Motor neuron (in vitro differentiated cells): ENCODE data around the gene ENAH. TPM values are rescaled to one million over a fixed set of nuclear protein-coding genes. Genes with fewer than 3 reads are reported as not detected.

Experiments
- ATAC-seq, 8 experiments: fragments of 200-7000 bp; cut with Tn5 transposase; replicated peaks in 6 of 8; 2 replicates each; pipeline ENCODE4 v1.8.0; 2021; ENCODE audit warnings: mild to moderate bottlenecking in 8 of 8, moderate library complexity in 8 of 8
- H3K27ac ChIP-seq, 2 donors: fragments of 250-450 bp; sonication (Bioruptor Pico); 2 replicates each; pipeline ENCODE4 v1.9.0; 2021; ENCODE audit warnings: antibody characterized with exemption in 2 of 2, mild to moderate bottlenecking in 2 of 2, moderate library complexity in 1 of 2
- H3K4me1 ChIP-seq, 2 donors: fragments of 250-450 bp; sonication (Bioruptor Pico); replicated peaks in 1 of 2; 2 replicates each; pipeline ENCODE4 v1.6.1; 2021; ENCODE audit warnings: antibody characterized with exemption in 2 of 2, mild to moderate bottlenecking in 2 of 2, moderate library complexity in 1 of 2
- H3K4me3 ChIP-seq, 5 donors: fragments of 250-450 bp; sonication (Bioruptor Pico); 2 replicates each; pipeline ENCODE4 v1.9.0; 2021; ENCODE audit warnings: antibody characterized with exemption in 5 of 5, mild to moderate bottlenecking in 5 of 5, moderate library complexity in 4 of 5
- WGBS, 10 experiments: fragments of 450-650 bp; shearing (Covaris generic); methylation state at CpG; one replicate each; pipeline ENCODE4 v1.0.0; 2022; 5-methylcytosine and 5-hydroxymethylcytosine counted together
- in situ Hi-C, 9 experiments: fragments of 400-800 bp; cut with MboI; loops; one replicate each; pipeline ENCODE4 v1.15.0; 2021; ENCODE audit warnings: low sequenced_read_pairs in 9 of 9, low pct_unique_long_range_greater_than_20kb in 2 of 9; ENCODE audit not compliant: unreplicated experiment in 9 of 9
- total RNA-seq, 8 experiments: library from RNA; unstranded; fragments of 300-600 nt; gene quantifications; 2 replicates each; pipeline versions ENCODE4 v1.2.3 to v1.2.4, GENCODE V29; 2022

Gene ENAH
- total RNA-seq, 8 experiments from 2014 or later, result 11.1 to 172 (median 64.9) TPM

DNA sequence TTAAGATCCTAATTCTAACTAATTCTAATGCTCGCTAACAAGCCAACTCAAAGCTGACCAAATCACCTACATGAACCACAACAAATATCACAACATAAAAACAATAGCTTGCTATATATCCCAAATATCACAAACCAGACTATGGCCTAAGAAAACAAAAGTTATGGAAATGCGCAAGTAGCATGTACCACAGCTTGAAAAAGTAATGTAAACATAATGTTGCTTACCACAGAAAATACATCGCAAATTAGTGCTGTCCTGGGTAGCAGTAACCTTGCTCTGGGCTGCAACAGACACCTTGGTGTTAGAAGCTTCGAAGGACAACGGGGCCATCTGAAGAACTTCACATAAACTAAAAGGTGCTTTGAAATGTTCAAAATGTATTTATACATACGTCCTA lies 117.6 kb downstream of the ENAH start:
- Histone ChIP-seq H3K4me1 (peaks cover 21 to 26% of the 10 kb centered on the region in 2 donors), H3K27ac (no peak overlapping the region), H3K4me3 (no peak overlapping the region)
- in situ Hi-C loops, result loop anchor here in 1 of 9 experiments (25.0 kb wide), 1 partner anchor 102 kb away; no protein-coding TSS in a partner anchor
- 73 to 96% (median 83%) methylated on average over 4 to 6 of the region's 6 CpGs; no CpG with 5 or more reads in 2 of the 10 experiments for WGBS, 10 experiments
- ATAC-seq, result no peak

DNA sequence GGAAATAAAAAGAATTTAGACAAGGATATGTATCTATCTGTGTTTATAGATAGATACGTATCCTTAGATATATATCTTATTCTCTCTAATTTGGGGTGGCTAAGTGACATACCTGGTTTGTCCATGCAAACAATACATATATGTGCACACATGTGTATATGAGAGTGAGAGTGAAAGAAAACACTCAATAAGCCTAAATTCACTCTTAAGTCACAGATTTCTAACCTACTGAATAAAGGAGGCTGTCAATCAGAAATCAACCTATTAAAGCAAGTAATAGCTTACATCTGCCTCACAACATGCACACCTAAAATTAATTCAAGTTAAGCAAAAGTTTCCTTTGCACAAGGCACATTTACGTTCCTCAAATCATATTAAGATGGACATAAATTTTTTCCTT lies 118.2 kb downstream of the ENAH start:
- H3K4me3 ChIP-seq, result no peak overlapping the region
- no peak overlapping the region for H3K27ac ChIP-seq
- peaks cover 21 to 26% of the 10 kb centered on the region in 2 donors for H3K4me1 ChIP-seq
- WGBS, 10 experiments, result 86 to 100% (median 97%) methylated on average over 1 to 2 of the region's 2 CpGs
- in situ Hi-C loops, result loop anchor here in 1 of 9 experiments (25.0 kb wide), 1 partner anchor 103 kb away; no protein-coding TSS in a partner anchor
- ATAC-seq, result no peak

DNA sequence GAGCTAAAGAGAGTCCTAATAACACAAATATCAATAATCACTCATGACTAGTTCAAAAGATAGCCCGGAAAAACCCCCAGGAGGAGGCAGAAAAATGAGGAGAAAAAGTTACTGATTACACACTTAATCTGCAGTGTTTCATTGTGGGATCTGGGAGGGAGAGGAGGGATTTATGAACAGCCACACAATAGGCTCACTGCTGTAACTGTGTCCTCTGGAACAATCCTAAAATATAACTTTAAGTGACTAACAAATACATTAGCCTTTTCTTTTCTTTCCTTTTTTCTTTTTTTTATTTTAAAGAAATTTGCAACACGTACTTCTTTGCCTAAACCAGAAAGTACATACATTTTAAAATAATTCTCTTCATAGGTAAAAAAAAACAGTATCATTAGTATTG lies 118.8 kb downstream of the ENAH start:
- peaks cover 21 to 26% of the 10 kb centered on the region in 2 donors for H3K4me1 ChIP-seq
- WGBS, 10 experiments, result 22 to 100% (median 62%) methylated on average over 1 to 2 of the region's 2 CpGs; no CpG with 5 or more reads in 1 of the 10 experiments
- H3K27ac ChIP-seq, result no peak overlapping the region
- H3K4me3 ChIP-seq, result no peak overlapping the region
- no peak for ATAC-seq
- in situ Hi-C loops, result loop anchor here in 1 of 9 experiments (25.0 kb wide), 1 partner anchor 103 kb away; no protein-coding TSS in a partner anchor

DNA sequence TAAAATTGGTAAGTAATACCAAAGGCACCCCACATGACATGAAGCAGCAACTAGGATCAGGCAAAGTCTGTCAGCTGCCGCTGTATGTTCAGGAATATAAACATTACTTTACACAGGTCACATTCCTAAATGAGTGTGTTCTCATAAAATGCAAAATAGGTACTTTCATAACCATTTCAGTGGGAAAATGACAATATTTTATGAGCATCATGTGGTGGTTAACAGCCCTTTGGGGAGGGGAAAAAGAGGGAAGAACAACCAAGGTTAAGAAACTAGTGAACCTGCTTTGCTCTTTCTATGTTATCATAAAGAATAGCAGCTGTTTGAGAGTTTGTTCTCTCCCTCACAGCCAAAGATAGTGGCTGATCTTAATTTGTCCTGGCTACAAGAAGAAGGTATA lies 119.7 kb downstream of the ENAH start:
- Histone ChIP-seq H3K4me1 (peaks cover 21 to 26% of the 10 kb centered on the region in 2 donors), H3K4me3 (no peak overlapping the region), H3K27ac (no peak overlapping the region)
- peak in 4 of 8 experiments; percentile 16 to 57 (median 18) for ATAC-seq
- WGBS, 10 experiments, result 36 to 100% (median 62%) methylated on average over 1 of the region's 1 CpG; no CpG with 5 or more reads in 4 of the 10 experiments
- in situ Hi-C loops, result loop anchor here in 1 of 9 experiments (25.0 kb wide), 1 partner anchor 104 kb away; no protein-coding TSS in a partner anchor

DNA sequence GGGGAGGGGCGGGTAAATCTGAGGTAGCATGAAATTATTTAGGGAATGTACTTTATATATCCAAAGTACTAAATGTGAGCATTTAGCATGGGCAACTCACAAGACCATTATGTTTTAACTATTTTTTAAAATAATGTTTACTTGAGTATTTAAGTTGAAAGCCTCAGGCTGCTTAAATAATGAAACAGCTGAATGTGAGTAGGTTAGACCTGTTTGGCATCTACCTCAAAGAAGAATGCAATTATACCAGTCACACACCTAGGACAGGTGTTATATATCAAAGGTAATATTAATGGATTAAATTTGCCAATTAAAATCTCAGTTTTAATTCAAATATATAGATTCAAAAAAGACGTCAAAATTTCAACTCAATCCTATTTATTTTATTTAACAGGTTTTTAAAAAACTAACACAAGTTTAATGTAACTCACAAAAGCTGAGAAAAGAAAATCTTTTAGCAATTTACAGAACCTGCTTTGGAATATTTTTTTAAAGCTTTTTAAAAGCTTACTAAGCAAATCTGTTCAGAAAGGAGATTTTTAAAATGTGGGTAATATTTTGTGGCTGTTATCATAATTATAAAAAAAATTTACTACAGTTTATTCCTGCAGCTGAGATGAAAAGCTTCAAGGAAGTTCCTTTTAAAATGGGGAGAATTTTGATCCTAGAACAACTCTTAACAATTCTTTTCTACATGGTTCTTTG lies 120.5 kb downstream of the ENAH start:
- no peak overlapping the region for H3K27ac ChIP-seq
- 70 to 100% (median 93%) methylated on average over 1 to 2 of the region's 2 CpGs for WGBS, 10 experiments
- H3K4me3 ChIP-seq, result no peak overlapping the region
- no peak for ATAC-seq
- in situ Hi-C loops, result loop anchor here in 1 of 9 experiments (25.0 kb wide), 1 partner anchor 105 kb away; no protein-coding TSS in a partner anchor
- H3K4me1 ChIP-seq, result peaks cover 12 to 26% of the 10 kb centered on the region in 2 donors

DNA sequence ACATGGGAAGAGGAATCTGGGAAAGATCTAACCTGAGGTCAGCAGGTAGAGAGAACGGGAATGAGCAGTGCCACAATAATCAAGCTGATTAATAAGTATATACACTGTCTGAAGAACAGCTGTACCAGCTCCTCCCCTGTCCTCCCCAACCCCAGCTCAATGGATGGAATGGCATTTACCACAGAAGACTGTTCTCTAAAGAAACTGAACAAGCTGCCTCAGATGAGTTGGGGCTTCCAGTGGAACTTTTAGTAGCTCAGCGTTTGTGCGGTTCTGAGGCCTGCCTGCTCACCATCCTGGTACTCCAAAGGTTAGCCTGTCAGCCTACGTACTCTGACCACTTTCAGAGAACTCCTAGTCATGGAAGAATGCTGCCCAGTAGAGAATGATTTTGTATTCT lies 123.2 kb downstream of the ENAH start:
- H3K4me3 ChIP-seq, result no peak overlapping the region
- WGBS, 10 experiments, result 92 to 100% (median 100%) methylated on average over 1 to 3 of the region's 4 CpGs; no CpG with 5 or more reads in 1 of the 10 experiments
- no peak for ATAC-seq
- peaks cover 11 to 22% of the 10 kb centered on the region in 2 donors for H3K4me1 ChIP-seq
- no peak overlapping the region for H3K27ac ChIP-seq
- in situ Hi-C loops, result loop anchor here in 1 of 9 experiments (25.0 kb wide), 1 partner anchor 108 kb away; no protein-coding TSS in a partner anchor

DNA sequence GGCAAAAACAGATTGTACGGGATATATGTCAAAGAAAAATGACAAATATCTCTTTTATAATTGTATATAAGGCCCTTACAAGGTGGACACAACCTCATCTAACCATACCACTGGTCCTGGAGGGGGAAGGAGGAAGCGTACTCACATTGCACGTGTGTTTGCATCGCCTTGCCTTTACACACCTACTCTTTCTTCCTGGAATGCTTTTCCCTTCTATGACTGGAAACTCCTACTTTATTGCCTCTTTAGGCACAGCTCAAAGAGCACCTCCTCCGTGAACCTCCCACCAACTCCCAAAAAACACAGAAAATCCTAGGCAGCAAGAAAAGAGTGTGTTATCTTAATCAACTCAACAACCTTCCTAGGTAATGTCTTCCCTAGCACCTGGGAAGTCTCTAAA lies 125.3 kb downstream of the ENAH start:
- in situ Hi-C loops, result loop anchor here in 1 of 9 experiments (25.0 kb wide), 1 partner anchor 110 kb away; no protein-coding TSS in a partner anchor
- ATAC-seq, result no peak
- H3K4me1 ChIP-seq, result peaks cover 0 to 7% of the 10 kb centered on the region in 2 donors
- H3K27ac ChIP-seq, result no peak overlapping the region
- WGBS, 10 experiments, result 86 to 100% (median 96%) methylated on average over 1 to 5 of the region's 5 CpGs; no CpG with 5 or more reads in 1 of the 10 experiments
- H3K4me3 ChIP-seq, result no peak overlapping the region

DNA sequence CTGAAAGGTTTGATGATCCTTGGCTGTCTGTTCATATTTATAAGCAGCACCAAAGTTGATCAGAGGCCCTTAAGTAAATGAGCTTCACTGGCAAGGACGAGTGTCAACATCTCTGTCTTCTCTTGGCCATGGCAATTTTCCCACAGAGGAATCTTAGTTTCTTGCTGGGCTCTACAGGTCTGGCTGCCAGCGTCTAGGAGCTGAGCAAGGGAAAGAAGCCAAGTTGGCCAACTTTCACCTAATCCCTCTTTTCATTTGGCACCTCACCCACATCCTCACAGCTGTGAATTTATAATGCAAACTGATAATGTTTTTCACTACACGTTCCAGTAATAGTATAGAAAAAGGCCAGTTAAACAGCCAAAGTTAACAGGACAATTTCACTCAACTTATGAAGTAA lies 126.0 kb downstream of the ENAH start:
- Histone ChIP-seq H3K4me3 (no peak overlapping the region), H3K27ac (no peak overlapping the region), H3K4me1 (no peaks in the 10 kb centered on the region)
- peak in 1 of 8 experiments; percentile 59 for ATAC-seq
- 13 to 100% (median 51%) methylated on average over 1 to 3 of the region's 3 CpGs for WGBS, 10 experiments
- in situ Hi-C loops, result loop anchor here in 1 of 9 experiments (25.0 kb wide), 1 partner anchor 110 kb away; no protein-coding TSS in a partner anchor

DNA sequence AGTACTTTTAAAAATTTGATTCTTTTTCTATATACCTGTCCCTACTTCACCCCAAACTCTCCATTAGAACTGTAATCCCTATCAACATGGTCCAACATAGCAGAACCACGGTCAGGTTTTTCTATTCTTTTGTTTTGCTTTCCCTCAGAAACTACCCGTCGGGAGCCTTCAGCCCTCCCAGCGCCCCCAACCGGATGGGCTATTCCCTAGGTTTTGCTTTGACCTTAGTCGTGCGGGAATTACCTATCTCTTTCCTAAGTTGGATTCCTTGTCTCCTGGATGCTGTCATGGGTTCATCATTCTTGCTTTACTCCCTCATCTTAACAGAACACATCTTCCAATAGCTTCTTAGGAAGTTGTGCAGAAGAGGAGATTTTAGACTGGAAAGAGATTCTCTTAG lies 127.5 kb downstream of the ENAH start:
- H3K4me3 ChIP-seq, result no peak overlapping the region
- in situ Hi-C loops, result loop anchor here in 1 of 9 experiments (25.0 kb wide), 1 partner anchor 112 kb away; no protein-coding TSS in a partner anchor
- no peak for ATAC-seq
- WGBS, 10 experiments, result 90 to 100% (median 95%) methylated on average over 1 to 7 of the region's 7 CpGs; no CpG with 5 or more reads in 1 of the 10 experiments
- H3K4me1 ChIP-seq, result no peaks in the 10 kb centered on the region
- H3K27ac ChIP-seq, result no peak overlapping the region

DNA sequence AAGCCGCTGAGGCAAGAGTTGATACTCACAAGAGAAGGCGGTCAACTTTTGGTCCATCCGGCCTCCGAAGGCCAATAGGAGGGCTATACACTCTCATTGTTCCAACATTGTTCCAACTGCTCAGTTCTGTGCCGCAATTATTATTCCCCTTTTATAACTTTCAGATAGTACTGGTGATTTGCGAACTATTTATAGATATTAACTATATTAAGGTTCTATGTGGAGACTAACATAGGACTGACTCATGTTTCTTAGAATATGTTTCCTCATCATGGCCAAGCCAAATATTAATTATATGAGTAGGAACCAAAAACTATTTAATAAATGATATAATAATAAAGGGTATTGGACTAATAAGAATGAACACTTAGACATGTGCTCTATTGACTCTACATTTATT lies 128.4 kb downstream of the ENAH start:
- no peak overlapping the region for H3K4me3 ChIP-seq
- ATAC-seq, result no peak
- 90 to 100% (median 98%) methylated on average over 2 to 6 of the region's 6 CpGs for WGBS, 10 experiments
- H3K27ac ChIP-seq, result no peak overlapping the region
- H3K4me1 ChIP-seq, result no peaks in the 10 kb centered on the region
- in situ Hi-C loops, result no loop called here

DNA sequence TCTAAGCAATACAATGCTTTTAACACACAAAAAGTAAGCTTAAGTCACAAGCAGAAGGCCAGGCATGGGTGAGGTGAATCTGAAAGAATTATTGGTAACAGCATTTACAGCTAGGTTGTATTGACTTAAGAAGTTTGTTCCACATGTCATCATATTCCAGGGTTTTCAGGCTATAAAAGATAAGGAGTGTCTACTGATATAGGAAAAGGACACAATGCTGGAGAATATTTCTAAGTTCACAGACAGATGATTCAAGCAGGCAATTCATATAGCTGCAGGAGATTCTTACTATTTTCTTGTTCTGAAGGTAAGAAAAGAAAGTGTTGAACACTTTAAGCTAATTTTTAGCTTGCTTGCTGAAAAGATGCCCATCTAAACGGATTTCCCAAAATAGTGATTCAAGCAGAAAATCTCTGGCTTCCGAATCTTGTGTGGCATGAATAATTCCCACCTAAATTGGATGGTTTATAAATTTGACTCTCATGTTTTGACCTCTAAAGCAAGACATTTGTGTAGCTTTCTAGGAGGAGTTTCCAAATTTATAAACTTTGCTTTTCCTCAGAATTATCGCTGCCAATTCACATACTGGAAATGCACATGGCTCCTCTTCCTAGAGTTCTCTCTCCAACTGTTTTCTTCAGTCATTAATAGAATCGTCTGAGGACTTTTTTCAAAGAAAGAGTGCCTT lies 129.5 kb downstream of the ENAH start:
- 44 to 95% (median 86%) methylated on average over 3 to 4 of the region's 4 CpGs for WGBS, 10 experiments
- no peak overlapping the region for H3K27ac ChIP-seq
- in situ Hi-C loops, result no loop called here
- H3K4me1 ChIP-seq, result no peaks in the 10 kb centered on the region
- ATAC-seq, result no peak
- H3K4me3 ChIP-seq, result no peak overlapping the region

DNA sequence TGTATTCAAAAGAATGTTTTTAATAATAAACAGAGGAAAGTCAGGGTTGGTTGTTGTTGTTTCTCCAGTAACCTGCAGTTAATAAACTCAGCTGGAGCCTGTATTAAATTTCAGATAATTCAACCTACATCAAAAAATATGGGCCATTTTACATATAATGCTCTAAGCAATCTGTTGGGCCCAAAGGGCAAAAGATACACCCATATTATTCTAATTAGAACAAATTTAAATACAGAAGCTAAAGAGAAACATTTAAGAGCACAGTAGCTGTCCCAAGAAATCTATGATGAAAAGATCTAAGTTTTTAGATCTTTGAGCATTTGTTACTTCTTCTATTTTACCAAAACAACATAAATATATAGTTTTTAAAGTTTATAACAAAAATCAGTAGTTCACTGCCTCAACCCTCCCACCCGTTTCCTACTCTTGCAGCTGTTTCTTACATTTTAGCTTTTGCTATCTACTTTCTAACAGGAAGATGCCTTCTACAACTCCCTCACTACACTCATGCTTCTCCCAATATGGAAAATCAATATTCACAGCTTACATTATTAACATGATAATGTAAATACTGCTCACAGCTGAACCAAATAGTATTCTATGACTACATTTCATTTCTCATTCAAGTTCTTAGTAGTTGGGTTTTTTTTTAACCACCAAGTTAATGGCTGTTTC lies 130.2 kb downstream of the ENAH start:
- Histone ChIP-seq H3K4me1 (no peaks in the 10 kb centered on the region), H3K27ac (no peak overlapping the region), H3K4me3 (no peak overlapping the region)
- 17 to 100% (median 87%) methylated on average over 1 of the region's 1 CpG; no CpG with 5 or more reads in 2 of the 10 experiments for WGBS, 10 experiments
- peak in 3 of 8 experiments; percentile 47 to 80 (median 51) for ATAC-seq
- in situ Hi-C loops, result no loop called here
